Measurements from ENCODE around the gene DVL2.
"Not testable (repeated sequence)": the region's sequence is repeated elsewhere in the genome, so short reads cannot be mapped to it uniquely, and the experiment has no call there.

DVL2 gene

DNA sequence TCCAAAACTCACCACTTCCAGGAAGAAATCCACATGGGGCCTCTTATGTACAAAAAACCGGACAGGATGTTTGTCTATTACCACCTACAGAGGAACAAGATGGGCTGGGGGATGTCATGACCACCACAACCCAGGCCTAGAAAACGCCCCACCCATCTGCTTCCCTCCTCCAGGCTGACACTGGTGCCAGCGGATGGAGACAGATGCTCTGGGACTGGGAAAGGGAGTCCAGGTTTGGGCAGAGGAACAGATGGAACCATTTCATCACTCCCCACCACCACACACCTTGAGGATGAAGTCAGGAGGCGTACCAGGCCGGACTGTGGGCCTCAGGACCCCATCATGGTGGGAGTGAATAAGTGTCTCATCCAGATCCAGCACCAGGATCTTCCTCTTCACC is 12.5 kb upstream of the DVL2 start:
- no peak for TF ChIP-seq POLR2AphosphoS5 (IDR thresholded peaks at IDR 0.05; ENCODE audit: low read depth)
- TF ChIP-seq, protein P1, sequence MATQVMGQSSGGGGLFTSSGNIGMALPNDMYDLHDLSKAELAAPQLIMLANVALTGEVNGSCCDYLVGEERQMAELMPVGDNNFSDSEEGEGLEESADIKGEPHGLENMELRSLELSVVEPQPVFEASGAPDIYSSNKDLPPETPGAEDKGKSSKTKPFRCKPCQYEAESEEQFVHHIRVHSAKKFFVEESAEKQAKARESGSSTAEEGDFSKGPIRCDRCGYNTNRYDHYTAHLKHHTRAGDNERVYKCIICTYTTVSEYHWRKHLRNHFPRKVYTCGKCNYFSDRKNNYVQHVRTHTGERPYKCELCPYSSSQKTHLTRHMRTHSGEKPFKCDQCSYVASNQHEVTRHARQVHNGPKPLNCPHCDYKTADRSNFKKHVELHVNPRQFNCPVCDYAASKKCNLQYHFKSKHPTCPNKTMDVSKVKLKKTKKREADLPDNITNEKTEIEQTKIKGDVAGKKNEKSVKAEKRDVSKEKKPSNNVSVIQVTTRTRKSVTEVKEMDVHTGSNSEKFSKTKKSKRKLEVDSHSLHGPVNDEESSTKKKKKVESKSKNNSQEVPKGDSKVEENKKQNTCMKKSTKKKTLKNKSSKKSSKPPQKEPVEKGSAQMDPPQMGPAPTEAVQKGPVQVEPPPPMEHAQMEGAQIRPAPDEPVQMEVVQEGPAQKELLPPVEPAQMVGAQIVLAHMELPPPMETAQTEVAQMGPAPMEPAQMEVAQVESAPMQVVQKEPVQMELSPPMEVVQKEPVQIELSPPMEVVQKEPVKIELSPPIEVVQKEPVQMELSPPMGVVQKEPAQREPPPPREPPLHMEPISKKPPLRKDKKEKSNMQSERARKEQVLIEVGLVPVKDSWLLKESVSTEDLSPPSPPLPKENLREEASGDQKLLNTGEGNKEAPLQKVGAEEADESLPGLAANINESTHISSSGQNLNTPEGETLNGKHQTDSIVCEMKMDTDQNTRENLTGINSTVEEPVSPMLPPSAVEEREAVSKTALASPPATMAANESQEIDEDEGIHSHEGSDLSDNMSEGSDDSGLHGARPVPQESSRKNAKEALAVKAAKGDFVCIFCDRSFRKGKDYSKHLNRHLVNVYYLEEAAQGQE (IDR thresholded peaks at IDR 0.05; ENCODE audit: insufficient replicate concordance, low read depth) = no peak
- no peak for TF ChIP-seq GABPA (IDR thresholded peaks at IDR 0.05; ENCODE audit: low read depth)
- TF ChIP-seq, protein P2, sequence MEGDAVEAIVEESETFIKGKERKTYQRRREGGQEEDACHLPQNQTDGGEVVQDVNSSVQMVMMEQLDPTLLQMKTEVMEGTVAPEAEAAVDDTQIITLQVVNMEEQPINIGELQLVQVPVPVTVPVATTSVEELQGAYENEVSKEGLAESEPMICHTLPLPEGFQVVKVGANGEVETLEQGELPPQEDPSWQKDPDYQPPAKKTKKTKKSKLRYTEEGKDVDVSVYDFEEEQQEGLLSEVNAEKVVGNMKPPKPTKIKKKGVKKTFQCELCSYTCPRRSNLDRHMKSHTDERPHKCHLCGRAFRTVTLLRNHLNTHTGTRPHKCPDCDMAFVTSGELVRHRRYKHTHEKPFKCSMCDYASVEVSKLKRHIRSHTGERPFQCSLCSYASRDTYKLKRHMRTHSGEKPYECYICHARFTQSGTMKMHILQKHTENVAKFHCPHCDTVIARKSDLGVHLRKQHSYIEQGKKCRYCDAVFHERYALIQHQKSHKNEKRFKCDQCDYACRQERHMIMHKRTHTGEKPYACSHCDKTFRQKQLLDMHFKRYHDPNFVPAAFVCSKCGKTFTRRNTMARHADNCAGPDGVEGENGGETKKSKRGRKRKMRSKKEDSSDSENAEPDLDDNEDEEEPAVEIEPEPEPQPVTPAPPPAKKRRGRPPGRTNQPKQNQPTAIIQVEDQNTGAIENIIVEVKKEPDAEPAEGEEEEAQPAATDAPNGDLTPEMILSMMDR (IDR thresholded peaks at IDR 0.05; ENCODE audit: insufficient read depth, low read length) = no peak
- no peak for TF ChIP-seq SPI1 (IDR thresholded peaks at IDR 0.05; ENCODE audit: borderline replicate concordance, low read depth)
- Histone ChIP-seq H3K4me3 (replicated peaks; ENCODE audit: insufficient read depth, low read length) (no peak overlapping the region), H3K27ac (replicated peaks) (no peak overlapping the region), H3K27me3 (ENCODE audit: insufficient read depth, poor library complexity, severe bottlenecking) (no peaks in the 10 kb centered on the region)
- no peak for DNase-seq (ENCODE audit: low read depth in 1 of 2, low spot score in 1 of 2)

DNA sequence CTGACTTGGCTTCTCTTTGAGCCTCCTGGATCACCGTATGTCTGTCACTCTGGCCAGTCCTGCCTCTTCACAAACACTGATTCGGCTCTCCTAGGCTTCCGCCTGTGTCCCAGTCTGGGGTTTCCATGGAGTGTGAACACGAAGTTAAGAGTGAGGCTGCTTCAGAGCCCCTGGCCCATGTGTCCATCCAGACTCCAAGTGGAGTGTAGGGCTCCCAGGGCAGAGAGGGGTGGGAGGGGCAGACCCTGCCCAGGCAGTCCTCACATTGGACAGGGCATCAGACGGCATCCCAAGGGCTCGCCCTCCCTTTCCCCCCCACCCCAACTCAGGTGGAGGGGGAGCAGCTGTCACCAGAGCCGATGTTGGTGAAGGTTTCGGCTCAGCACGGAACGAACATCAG is 9.5 kb upstream of the DVL2 start:
- H3K27me3 ChIP-seq (ENCODE audit: insufficient read depth, poor library complexity, severe bottlenecking); H3K4me3 ChIP-seq (replicated peaks; ENCODE audit: insufficient read depth, low read length); DNase-seq (ENCODE audit: low read depth in 1 of 2, low spot score in 1 of 2); H3K27ac ChIP-seq (replicated peaks): not testable (repeated sequence)

DNA sequence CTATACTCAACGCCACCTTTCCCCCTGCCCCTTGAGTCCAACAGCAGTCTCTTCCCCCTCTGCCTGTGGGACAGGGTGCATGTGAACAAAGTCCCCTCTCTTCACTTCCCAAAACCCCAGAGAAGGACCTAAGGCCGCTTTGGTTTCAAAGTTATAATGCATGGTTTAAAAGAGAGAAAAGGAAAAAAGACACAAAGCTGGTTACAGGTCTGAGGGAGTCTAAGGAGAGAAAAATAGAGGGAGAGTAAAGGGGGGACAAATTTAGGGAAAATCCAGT is 9.1 kb upstream of the DVL2 start:
- peak overlapping the region; percentile 71; the same call in 1 of the 2 replicates for H3K4me3 ChIP-seq (replicated peaks; ENCODE audit: insufficient read depth, low read length)
- H3K27me3 ChIP-seq (ENCODE audit: insufficient read depth, poor library complexity, severe bottlenecking) = no peaks in the 10 kb centered on the region
- no peak for TF ChIP-seq SPI1 (IDR thresholded peaks at IDR 0.05; ENCODE audit: borderline replicate concordance, low read depth)
- TF ChIP-seq GABPA (IDR thresholded peaks at IDR 0.05; ENCODE audit: low read depth) = no peak
- TF ChIP-seq POLR2AphosphoS5 (IDR thresholded peaks at IDR 0.05; ENCODE audit: low read depth) = no peak
- TF ChIP-seq, protein P1 (IDR thresholded peaks at IDR 0.05; ENCODE audit: insufficient replicate concordance, low read depth) = no peak
- TF ChIP-seq, protein P2 (IDR thresholded peaks at IDR 0.05; ENCODE audit: insufficient read depth, low read length) = no peak
- peak overlapping the region; percentile 96 for H3K27ac ChIP-seq (replicated peaks)
- no peak for DNase-seq (ENCODE audit: low read depth in 1 of 2, low spot score in 1 of 2)

DNA sequence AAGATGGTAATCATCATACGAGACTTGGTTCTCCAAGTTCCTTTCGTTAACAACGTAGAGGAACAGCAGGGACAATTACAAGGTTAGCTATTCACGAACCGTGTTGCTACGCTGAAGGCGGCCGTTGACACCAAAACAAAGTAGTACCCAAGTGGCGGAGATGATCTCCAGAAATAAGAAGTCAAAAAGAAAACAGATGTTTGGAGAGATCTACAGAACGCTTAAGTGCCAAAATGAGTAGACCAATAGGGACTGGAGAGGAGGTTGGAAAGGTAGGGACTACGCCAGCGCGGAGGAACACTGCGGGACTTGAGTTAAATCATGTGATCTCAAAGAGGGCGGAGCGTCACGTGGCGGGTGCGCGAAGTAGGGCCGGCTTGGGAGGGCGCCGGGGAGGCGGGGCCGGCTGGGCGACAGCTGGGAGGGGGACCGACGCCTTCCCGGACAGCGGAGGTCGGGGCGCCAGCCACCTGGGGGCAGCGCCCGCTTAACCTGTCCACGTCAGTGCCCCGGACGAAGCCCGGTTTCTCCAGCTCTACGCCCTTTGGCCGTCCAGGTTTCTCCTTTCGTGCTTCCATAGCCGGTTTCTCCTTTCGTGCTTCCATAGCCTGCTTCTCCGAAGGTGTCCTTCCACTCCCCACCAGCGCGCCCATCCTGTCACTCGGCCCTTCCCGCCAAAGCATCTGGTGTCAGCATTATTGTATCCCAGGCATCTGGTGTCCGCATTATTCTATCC is 8.6 kb upstream of the DVL2 start:
- peak; percentile 70 to 85 for DNase-seq (ENCODE audit: low read depth in 1 of 2, low spot score in 1 of 2)

More for the DNA sequence above, 8.6 kb upstream of the DVL2 start:
- TF ChIP-seq, protein P2 (IDR thresholded peaks at IDR 0.05; ENCODE audit: insufficient read depth, low read length) = no peak
- TF ChIP-seq POLR2AphosphoS5 (IDR thresholded peaks at IDR 0.05; ENCODE audit: low read depth) (peak; percentile 92), SPI1 (IDR thresholded peaks at IDR 0.05; ENCODE audit: borderline replicate concordance, low read depth) (no peak), GABPA (IDR thresholded peaks at IDR 0.05; ENCODE audit: low read depth) (no peak)
- TF ChIP-seq, protein P1 (IDR thresholded peaks at IDR 0.05; ENCODE audit: insufficient replicate concordance, low read depth) = no peak
- Histone ChIP-seq H3K27ac (replicated peaks) (peak overlapping the region; percentile 96), H3K4me3 (replicated peaks; ENCODE audit: insufficient read depth, low read length) (peak overlapping the region; percentile 71), H3K27me3 (ENCODE audit: insufficient read depth, poor library complexity, severe bottlenecking) (no peaks in the 10 kb centered on the region)

Measured in HL-60 (cell line).